Measurements from ENCODE around the gene REEP1.

REEP1 gene

DNA sequence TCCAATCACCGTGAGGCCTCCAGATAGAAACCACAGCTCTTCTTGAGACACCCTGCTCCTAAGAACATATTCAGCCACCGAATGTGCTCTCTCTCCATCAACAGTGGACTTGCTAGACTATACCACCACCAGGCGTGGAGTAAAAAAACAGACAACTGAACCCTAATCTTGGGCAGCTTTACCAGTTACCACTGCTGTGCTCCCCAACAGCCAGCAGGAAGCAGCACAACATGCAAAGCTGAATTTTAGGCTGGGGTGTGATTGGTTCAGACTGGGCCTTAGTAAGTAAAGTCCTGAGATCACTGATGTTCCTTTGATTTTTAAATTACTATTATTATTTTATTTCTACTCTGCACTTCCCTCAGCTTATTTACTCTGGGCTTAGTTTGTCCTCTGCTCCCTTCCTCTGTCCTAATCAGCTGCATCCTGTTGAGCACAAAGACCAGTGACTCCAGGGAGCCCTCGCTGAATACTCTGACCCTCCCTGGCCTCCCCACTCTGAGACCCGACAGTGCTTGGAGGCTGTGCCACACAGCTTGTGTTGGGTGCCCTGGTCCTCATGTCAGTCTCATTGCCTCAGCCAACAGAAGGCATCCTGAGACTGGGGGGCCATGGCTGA, 116.3 kb downstream of the REEP1 start:
- TF ChIP-seq, protein P1, sequence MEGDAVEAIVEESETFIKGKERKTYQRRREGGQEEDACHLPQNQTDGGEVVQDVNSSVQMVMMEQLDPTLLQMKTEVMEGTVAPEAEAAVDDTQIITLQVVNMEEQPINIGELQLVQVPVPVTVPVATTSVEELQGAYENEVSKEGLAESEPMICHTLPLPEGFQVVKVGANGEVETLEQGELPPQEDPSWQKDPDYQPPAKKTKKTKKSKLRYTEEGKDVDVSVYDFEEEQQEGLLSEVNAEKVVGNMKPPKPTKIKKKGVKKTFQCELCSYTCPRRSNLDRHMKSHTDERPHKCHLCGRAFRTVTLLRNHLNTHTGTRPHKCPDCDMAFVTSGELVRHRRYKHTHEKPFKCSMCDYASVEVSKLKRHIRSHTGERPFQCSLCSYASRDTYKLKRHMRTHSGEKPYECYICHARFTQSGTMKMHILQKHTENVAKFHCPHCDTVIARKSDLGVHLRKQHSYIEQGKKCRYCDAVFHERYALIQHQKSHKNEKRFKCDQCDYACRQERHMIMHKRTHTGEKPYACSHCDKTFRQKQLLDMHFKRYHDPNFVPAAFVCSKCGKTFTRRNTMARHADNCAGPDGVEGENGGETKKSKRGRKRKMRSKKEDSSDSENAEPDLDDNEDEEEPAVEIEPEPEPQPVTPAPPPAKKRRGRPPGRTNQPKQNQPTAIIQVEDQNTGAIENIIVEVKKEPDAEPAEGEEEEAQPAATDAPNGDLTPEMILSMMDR (IDR thresholded peaks at IDR 0.05; ENCODE audit: insufficient read depth, missing control alignments) = peak; percentile 78
- FAIRE-seq (no peak), DNase-seq (ENCODE audit: insufficient read length, low spot score) (no peak)

GRCh38 chr2:86219896-86220295, 117.5 kb downstream of the REEP1 start:
- FAIRE-seq = no peak
- TF ChIP-seq, protein P1 (IDR thresholded peaks at IDR 0.05; ENCODE audit: insufficient read depth, missing control alignments) = no peak
- no peak for DNase-seq (ENCODE audit: insufficient read length, low spot score)

GRCh38 chr2:86218124-86218523, 119.3 kb downstream of the REEP1 start:
- FAIRE-seq = no peak
- TF ChIP-seq, protein P1 (IDR thresholded peaks at IDR 0.05; ENCODE audit: insufficient read depth, missing control alignments) = no peak
- no peak for DNase-seq (ENCODE audit: insufficient read length, low spot score)

- DNase-seq (ENCODE audit: insufficient read length, low spot score) (no peak), FAIRE-seq (no peak)
Observed at GRCh38 chr2:86216575-86217555, 120.6 kb downstream of the REEP1 start.

DNA sequence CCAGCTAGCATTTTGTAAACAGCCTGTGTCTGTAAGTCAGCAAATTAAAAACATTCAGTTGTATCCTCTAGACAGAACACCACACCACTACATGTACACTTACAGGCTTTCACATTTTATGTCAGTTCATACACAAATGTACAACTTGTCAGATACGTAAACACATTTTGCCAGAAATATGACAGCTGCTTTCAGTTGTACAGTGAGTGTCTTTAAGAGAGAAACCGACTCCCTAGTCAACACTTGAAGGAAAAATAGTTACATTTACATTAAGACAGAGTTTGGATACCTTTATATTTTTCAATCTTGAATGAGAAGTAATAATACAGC, 123.0 kb downstream of the REEP1 start:
- FAIRE-seq (no peak), DNase-seq (ENCODE audit: insufficient read length, low spot score) (no peak)
- TF ChIP-seq, protein P1 (IDR thresholded peaks at IDR 0.05; ENCODE audit: insufficient read depth, missing control alignments) = no peak

More at GRCh38 chr2:86216575-86217555, 120.6 kb downstream of the REEP1 start:
- TF ChIP-seq, protein P1 (IDR thresholded peaks at IDR 0.05; ENCODE audit: insufficient read depth, missing control alignments) = no peak

DNA sequence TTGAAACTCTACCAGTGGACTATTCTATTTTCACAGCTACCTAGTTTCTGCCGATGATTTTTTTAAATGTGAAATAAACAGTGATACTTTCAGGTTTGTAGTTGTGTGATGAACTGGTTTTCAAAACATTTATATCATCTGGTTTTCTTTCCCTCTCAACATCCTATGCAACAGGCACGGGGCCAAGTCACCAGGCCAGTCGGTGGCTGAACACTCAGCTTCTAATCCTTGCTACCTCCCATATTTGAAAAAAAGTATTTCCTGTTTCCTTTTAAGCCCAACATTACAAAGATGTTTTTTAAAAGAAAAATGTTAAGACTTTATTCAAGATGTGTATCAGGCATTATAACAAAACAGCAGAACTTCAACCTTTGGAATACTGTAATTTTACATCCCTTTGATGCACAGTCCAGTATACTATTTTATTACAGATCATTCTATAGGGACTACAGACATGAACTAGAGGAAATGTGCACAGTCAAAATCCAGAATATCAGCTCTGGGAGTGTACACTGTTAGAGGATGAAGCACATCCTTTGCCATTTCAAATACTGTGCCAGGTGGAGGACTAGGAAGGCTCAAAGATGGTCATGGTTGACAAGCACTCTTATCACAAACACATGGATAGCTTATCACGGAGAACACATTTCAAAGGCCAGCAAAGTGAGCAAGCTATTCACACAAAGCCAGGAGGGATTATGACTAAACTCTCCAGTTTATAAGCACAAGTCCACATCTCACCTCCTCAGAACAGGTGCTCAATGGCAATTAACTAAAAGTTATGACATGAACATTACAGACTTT, 123.5 kb downstream of the REEP1 start:
- DNase-seq (ENCODE audit: insufficient read length, low spot score) (no peak), FAIRE-seq (no peak)
- TF ChIP-seq, protein P1 (IDR thresholded peaks at IDR 0.05; ENCODE audit: insufficient read depth, missing control alignments) = no peak
